ENCODE results near the gene TSHZ2.
"Not testable (repeated sequence)": the region's sequence is repeated elsewhere in the genome, so short reads cannot be mapped to it uniquely, and the experiment has no call there.

TSHZ2 gene

GRCh38 chr20:52964131-52964530 is 8.0 kb upstream of the TSHZ2 start:
- DNase-seq (ENCODE audit: low spot score), result no peak

GRCh38 chr20:52965380-52965779 is 6.8 kb upstream of the TSHZ2 start:
- DNase-seq (ENCODE audit: low spot score), result no peak

- DNase-seq (ENCODE audit: low spot score), result no peak
These were observed 6.3 kb upstream of the TSHZ2 start for GRCh38 chr20:52965819-52966218.

- DNase-seq (ENCODE audit: low spot score), result not testable (repeated sequence)
These were observed 5.6 kb upstream of the TSHZ2 start for GRCh38 chr20:52966543-52966942.

- no peak for DNase-seq (ENCODE audit: low spot score)
These were observed 514 bp upstream of the TSHZ2 start for GRCh38 chr20:52971498-52972189.

DNA sequence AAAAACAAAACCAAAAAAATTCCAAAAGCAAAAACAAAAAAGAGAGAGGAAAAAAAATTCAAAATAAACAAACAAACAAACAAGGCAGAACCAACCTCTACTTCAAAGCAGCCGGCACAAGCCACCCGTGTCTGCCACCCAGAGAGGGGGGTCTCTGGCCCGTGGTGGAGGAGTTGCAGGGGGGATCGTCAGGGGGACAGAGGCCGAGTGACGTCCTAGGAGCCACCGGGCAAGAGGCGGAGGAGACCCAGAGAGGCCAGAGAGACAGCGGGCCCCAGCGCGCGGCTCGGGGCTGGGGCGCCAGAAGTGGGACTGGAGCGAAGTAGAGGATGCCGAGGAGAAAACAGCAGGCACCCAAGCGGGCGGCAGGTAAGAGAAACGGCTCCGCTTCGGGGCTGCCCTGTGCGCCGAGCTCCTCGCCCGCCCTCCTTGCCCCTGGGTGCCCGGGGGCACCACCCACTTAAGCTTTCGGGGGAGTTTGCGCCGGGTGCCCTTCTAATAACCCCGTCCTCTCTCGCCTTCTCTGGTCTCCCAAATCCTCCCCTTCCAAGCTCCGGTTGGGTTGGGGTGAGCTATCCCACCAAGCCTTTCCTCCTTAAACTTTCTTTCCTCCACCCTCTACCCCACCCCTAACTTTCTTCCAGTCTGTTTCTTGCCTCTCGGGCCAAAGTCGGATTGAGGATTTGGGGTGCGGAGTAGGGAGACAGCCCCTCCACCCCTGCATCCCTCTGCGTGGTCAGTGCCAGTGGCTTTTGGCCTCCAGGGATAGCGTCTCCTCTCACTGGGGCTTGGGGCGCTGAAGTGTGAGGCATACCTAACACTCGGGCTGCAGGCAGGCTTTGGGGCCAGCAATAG is 1.0 kb downstream of the TSHZ2 start:
- no peak for DNase-seq (ENCODE audit: low spot score)

DNA sequence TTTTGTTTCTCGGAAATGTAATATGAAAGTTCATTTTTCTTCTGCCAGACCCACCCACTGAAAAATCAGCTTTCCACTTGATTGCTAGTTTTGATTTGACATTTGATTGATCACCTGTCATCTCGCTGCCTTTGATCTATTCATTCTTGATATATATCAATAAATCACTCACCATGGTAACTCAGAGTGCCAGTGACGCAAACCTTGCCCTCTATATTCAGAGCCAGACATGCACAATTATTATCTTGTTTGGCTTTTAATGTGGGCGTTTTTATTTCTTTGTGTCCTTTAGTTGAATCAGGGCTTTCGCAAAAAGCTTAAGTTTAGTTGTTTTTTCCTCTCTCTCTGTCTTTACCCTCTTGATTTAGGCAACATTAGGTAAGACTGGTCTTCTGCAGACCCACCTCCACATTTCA is 2.0 kb downstream of the TSHZ2 start:
- no peak for DNase-seq (ENCODE audit: low spot score)

- no peak for DNase-seq (ENCODE audit: low spot score)
These were observed 3.0 kb downstream of the TSHZ2 start for GRCh38 chr20:52975029-52975732.

GRCh38 chr20:52975803-52976531 is 3.8 kb downstream of the TSHZ2 start:
- no peak for DNase-seq (ENCODE audit: low spot score)

DNA sequence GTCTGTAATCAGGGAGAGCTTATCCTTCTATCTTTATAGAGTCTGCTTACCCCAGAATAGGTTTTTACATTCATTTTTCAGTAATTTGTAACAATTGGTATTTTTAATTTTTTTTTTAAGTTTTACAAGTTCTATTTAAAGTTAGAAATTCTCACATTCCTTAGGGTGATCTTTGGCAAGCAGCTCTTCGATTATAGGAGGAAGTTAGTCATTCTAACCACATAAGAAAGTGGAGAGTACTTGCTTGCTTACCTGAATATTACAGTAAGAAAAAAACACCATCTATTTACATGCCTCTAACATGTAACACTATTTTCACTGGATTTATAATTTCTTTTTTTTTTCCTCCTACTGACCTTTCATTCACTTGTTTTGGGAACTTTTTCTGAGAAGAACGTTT is 6.7 kb downstream of the TSHZ2 start:
- DNase-seq (ENCODE audit: low spot score), result no peak

GRCh38 chr20:52981051-52981450 is 8.9 kb downstream of the TSHZ2 start:
- DNase-seq (ENCODE audit: low spot score), result no peak

DNA sequence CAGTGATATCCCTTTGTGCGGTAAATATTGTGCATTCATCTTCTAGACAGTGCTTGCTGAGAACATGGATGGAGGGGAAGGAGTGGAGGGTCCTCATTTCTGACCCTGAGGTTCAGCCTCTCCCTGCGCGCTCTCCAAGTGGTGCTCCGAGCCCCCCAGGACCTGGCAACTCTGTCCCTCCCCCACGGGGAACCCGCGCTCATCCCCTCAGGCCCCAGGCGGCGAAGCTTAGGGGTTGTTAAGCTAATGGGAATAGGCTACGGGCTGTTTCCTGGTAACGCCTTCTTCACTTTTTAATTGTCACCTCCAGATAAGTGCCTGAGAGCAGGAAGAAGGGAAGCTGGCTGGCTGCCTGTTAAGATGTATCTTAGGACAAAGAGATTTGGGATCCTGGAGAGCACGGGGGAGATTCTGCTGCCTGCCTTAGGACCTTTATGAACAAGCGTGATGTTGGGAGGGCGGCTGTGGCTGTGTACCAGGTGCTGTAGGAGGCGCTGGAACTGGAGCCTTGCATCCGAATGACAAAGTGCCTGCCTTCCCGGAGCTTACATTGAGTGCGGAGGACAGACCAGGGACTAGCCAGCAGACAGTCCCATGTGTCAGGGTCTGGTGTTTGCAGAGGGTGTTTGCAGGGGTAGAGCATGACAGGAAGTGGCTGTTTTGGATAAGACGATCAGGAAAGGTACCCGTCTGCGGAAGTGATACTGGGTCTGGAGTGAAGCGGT is 11.7 kb downstream of the TSHZ2 start:
- no peak for DNase-seq (ENCODE audit: low spot score)

DNA sequence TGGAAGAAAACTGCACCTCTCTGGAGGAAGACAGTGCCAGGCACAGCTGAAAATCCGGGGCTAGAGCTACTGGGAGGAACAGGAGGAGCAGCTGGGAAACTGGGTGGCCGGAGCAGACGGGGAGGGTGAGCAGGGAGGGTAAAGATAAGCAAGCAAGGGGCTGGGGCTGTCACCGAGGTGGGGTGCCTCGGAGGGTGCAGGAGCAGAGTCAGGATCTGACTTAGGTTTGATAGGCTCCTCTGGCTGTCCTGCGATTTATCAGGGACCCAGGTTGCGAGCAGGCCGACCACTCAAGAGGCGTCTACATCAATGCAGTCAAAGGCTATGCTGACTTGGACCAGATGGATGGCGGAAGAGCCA is 12.3 kb downstream of the TSHZ2 start:
- DNase-seq (ENCODE audit: low spot score), result no peak

DNA sequence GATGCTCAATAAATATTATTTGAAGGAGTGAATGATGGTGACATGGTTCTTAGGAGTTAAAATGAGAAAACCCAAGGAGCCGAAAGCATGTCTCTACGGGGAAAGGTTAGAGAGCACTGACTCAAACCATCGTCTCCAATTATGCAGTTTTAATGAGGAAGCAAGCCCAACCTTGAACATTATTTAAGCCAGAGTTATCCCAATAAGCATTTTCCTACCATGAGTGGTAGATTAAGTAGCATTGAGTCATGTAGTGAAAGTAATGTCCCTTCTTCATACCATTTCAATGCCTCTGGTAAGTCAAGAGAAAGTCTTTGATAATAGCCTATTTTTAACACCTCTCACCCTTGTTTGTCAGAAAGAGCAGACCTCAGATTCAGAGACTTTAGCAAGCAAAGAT is 13.5 kb downstream of the TSHZ2 start:
- DNase-seq (ENCODE audit: low spot score), result no peak

DNA sequence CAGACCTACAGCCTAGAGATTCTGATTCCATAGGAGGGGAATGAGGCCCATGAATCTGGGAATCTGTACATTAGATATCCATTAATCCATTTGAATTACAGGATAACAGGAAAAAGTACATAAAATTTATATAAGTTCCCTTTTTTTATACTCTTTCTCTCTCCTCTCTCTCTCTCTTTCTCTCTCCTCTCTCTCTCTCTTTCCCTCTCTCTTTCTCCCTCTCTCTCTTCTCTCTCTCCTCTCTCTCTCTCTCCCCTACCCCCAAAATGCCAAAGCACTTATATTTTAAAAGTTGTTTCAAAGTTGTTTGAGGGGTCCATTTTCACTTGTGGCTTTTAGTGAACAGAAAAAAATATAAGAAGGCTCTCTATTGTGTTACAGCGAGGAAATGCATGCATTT is 15.1 kb downstream of the TSHZ2 start:
- no peak for DNase-seq (ENCODE audit: low spot score)

DNA sequence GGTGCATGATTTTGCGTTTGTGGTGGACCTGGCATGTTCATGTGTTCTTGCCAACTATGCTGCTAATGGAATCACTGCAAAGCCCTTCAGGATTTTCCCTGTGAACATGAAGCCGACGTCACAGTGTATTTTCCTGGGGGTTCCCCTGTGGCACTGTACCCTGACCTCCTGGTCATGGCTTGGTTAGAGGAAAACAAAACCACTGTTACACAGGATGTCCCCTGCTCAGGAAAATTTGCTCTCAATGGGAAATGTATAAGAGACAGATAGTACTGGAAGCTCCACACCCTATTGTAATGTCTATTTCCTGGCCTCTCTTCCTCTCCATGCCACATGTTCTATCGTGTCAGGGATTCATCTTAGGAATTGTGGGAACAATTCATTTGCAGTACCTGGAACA is 19.7 kb downstream of the TSHZ2 start:
- no peak for DNase-seq (ENCODE audit: low spot score)

GRCh38 chr20:52992632-52993031 is 20.5 kb downstream of the TSHZ2 start:
- no peak for DNase-seq (ENCODE audit: low spot score)

- no peak for DNase-seq (ENCODE audit: low spot score)
These were observed 20.9 kb downstream of the TSHZ2 start for GRCh38 chr20:52993076-52993475.

DNA sequence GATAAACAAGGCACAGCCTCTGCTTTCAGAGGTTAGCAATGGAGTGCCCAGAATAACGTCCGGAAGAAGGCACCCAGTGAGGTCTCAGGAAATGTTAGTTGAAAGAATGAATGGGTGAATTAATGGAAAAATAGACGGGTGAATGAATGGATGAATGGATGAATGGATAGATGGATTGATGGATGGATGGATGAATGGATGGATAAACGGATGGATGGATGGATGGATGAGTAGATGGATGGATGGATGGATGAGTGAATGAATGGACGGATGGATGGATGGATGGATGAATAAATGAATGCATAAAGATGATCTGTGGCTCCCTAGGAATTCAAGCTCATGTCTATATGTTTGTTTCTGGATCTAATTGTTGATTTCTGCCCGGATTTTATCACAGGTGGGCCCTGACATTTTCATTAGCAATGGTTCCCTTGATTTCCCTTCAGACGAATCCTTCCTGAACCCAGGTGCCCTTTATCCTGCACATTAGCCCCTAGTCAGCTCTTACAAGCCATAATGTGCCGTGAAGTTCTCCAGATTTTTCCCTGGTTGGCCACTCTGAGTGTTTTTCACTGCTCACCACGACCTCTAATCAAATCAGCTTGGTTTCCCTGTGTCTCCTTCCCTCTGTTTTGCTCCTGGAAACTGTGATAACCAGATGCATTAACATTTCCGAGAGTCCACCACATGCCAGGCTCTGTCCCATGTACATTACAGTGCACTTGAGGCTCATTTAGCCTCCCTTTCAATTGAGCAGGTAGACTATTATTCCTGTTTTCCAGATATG is 22.2 kb downstream of the TSHZ2 start:
- no peak for DNase-seq (ENCODE audit: low spot score)

GRCh38 chr20:52996130-52996529 is 24.0 kb downstream of the TSHZ2 start:
- no peak for DNase-seq (ENCODE audit: low spot score)

DNA sequence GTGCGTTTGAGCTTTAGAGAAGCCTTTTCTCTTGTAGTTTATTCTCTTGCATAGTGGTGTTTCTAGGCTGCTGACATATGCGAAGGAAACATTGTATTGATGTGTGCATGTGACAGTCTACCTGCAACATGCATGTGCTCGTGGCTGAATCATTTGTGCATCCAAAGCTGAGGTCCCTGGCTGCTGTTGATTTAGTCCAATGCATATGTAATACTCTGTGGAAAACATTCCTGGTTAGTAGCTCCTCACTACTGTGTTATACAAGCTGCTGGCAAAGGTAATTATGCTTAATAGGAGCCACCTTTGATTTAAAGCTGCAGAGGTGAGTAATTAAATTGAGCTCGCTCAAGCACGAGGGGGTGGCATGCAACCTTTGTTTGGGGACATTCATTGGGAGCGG is 24.5 kb downstream of the TSHZ2 start:
- DNase-seq (ENCODE audit: low spot score), result no peak
